ENCODE data around the gene ZSCAN5C. TPM values are rescaled to one million over a fixed set of nuclear protein-coding genes. Genes with fewer than 3 reads are reported as not detected.

Gene ZSCAN5C
- polyA plus RNA-seq, 2 of the 4 experiments (the other 2 are of a cell fraction): not detected

DNA sequence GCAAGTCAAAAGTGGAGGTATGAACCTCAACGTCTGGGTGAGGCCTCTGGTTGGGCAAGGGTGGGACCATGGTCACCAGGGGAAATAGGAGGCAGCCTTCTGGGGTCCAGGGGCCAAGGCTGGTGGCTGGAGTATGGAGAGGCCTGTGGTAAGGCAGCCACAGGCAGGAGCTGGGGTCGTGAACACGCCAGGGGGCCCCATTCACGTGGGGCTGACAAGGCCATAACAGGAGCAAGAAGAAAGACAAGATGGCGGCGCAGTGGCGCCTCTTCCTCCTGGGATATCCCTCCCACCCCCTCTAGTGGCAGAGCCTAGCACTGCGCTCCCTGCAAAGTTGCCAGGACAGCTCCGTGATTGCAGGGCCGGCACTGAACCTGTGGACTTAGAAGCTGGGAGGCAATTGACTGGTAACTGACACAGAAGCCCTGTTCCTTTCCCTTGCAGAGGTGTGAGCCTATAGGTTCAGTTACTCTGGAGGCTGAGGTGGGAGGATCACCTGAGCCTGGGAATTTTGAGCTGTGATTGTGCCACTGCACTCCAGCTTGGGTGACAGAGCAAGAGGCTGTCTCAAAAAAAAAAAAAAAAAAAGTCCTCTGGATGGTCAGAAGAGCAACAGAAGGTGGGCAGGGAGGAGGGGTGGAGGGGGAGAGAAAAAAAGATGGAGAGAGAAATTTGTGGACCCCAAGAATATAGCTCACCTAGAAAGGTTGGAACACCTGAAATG is 50.8 kb downstream of the ZSCAN5C start:
- H3K9me3 ChIP-seq: peaks cover 28% of the 10 kb centered on the region
- H3K4me3 ChIP-seq: no peak overlapping the region
- ChIA-PET CTCF (interaction anchor here (0.6 to 5.6 kb wide), 36 partner anchors 8 to 620 kb away, joined by 3 to 51 read pairs (median 4); partner anchors contain the start of gene ZSCAN5A), POLR2A (interaction anchor here (0.7 to 1.1 kb wide), 3 partner anchors 63 to 141 kb away, joined by 3 to 7 read pairs (median 4); no protein-coding TSS in a partner anchor)
- TF ChIP-seq SMC3 (IDR thresholded peaks at IDR 0.05) (peak; percentile 19; the same call in 1 of the 3 replicates), RAD21 (conservative IDR thresholded peaks at IDR 0.05 in 1 of 2, IDR thresholded peaks at IDR 0.05 in 1 of 2) (peak; percentile 20 to 67; a peak in 3 of 5 replicates), EHMT2 (IDR thresholded peaks at IDR 0.05; ENCODE audit: low read depth) (peak; percentile 83), ZNF302 (CRISPR knock-in tag; IDR thresholded peaks at IDR 0.05) (no peak)
- TF ChIP-seq, protein P1, sequence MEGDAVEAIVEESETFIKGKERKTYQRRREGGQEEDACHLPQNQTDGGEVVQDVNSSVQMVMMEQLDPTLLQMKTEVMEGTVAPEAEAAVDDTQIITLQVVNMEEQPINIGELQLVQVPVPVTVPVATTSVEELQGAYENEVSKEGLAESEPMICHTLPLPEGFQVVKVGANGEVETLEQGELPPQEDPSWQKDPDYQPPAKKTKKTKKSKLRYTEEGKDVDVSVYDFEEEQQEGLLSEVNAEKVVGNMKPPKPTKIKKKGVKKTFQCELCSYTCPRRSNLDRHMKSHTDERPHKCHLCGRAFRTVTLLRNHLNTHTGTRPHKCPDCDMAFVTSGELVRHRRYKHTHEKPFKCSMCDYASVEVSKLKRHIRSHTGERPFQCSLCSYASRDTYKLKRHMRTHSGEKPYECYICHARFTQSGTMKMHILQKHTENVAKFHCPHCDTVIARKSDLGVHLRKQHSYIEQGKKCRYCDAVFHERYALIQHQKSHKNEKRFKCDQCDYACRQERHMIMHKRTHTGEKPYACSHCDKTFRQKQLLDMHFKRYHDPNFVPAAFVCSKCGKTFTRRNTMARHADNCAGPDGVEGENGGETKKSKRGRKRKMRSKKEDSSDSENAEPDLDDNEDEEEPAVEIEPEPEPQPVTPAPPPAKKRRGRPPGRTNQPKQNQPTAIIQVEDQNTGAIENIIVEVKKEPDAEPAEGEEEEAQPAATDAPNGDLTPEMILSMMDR (IDR thresholded peaks at IDR 0.05): peak; percentile 35; the same call in 2 of the 3 replicates
- peak; percentile 68 to 87 for DNase-seq (ENCODE audit: low read depth in 1 of 2, low spot score in 1 of 2)
- no peak overlapping the region for H3K27ac ChIP-seq
- FAIRE-seq: no peak
- no peak overlapping the region for H3K4me2 ChIP-seq
- WGBS (ENCODE audit: missing lambda C conversion rate): 15% methylated on average over 10 of the region's 10 CpGs
- no peaks in the 10 kb centered on the region for H3K4me1 ChIP-seq
- peak; percentile 83 to 96; a peak in 5 of 6 replicates for ATAC-seq

DNA sequence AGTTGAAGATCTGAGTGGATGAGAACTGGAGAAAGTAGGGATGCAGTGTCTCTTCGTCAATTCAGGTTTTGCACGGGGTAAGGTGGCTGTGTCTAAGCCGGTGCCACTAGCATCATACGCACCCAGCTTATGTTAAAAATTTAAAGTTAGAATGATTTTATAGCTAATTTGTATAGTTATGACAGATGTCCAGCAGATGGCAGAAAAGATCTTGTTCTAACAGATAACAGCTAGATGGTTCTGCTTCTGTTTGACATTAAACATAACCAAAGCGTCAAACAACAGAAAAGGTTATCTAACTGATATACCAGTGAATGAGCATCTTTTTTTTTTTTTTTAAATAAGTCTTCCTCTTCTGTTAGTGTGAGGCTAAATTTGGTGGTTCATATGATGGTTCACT is 51.7 kb downstream of the ZSCAN5C start:
- ChIA-PET CTCF (interaction anchor here (0.6 to 5.6 kb wide), 31 partner anchors 8 to 1813 kb away, joined by 3 to 51 read pairs (median 4); partner anchors contain the start of gene ZSCAN5A), POLR2A (interaction anchor here (0.6 to 1.1 kb wide), 4 partner anchors 62 to 323 kb away, joined by 3 to 7 read pairs (median 3); no protein-coding TSS in a partner anchor)
- Histone ChIP-seq H3K4me3 (no peak overlapping the region), H3K27ac (no peak overlapping the region), H3K4me2 (no peak overlapping the region), H3K9me3 (peaks cover 25% of the 10 kb centered on the region), H3K4me1 (no peaks in the 10 kb centered on the region)
- ATAC-seq: peak; percentile 61 to 80; a peak in 5 of 6 replicates
- WGBS (ENCODE audit: missing lambda C conversion rate): 8% methylated on average over 5 of the region's 5 CpGs
- DNase-seq (ENCODE audit: low read depth in 1 of 2, low spot score in 1 of 2): peak; percentile 44 to 72
- FAIRE-seq: no peak
- TF ChIP-seq, protein P2, sequence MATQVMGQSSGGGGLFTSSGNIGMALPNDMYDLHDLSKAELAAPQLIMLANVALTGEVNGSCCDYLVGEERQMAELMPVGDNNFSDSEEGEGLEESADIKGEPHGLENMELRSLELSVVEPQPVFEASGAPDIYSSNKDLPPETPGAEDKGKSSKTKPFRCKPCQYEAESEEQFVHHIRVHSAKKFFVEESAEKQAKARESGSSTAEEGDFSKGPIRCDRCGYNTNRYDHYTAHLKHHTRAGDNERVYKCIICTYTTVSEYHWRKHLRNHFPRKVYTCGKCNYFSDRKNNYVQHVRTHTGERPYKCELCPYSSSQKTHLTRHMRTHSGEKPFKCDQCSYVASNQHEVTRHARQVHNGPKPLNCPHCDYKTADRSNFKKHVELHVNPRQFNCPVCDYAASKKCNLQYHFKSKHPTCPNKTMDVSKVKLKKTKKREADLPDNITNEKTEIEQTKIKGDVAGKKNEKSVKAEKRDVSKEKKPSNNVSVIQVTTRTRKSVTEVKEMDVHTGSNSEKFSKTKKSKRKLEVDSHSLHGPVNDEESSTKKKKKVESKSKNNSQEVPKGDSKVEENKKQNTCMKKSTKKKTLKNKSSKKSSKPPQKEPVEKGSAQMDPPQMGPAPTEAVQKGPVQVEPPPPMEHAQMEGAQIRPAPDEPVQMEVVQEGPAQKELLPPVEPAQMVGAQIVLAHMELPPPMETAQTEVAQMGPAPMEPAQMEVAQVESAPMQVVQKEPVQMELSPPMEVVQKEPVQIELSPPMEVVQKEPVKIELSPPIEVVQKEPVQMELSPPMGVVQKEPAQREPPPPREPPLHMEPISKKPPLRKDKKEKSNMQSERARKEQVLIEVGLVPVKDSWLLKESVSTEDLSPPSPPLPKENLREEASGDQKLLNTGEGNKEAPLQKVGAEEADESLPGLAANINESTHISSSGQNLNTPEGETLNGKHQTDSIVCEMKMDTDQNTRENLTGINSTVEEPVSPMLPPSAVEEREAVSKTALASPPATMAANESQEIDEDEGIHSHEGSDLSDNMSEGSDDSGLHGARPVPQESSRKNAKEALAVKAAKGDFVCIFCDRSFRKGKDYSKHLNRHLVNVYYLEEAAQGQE (IDR thresholded peaks at IDR 0.05): no peak
- TF ChIP-seq RAD21 (conservative IDR thresholded peaks at IDR 0.05 in 1 of 2, IDR thresholded peaks at IDR 0.05 in 1 of 2) (peak; percentile 59 to 70), HOXB5 (CRISPR knock-in tag; IDR thresholded peaks at IDR 0.05) (no peak), FOSB (CRISPR knock-in tag; IDR thresholded peaks at IDR 0.05) (no peak), POLR2AphosphoS2 (conservative IDR thresholded peaks at IDR 0.05; ENCODE audit: low read length) (no peak), SMC3 (IDR thresholded peaks at IDR 0.05) (peak; percentile 54)
- TF ChIP-seq, protein P1 (IDR thresholded peaks at IDR 0.05): peak; percentile 56
- TF ChIP-seq, protein P3, sequence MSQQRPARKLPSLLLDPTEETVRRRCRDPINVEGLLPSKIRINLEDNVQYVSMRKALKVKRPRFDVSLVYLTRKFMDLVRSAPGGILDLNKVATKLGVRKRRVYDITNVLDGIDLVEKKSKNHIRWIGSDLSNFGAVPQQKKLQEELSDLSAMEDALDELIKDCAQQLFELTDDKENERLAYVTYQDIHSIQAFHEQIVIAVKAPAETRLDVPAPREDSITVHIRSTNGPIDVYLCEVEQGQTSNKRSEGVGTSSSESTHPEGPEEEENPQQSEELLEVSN (IDR thresholded peaks at IDR 0.05; ENCODE audit: borderline replicate concordance, low read depth): no peak
